Naive thymus-derived CD4-positive, alpha-beta T cell (primary cell): ENCODE data around the gene LY6G6F. TPM values are rescaled to one million over a fixed set of nuclear protein-coding genes. Genes with fewer than 3 reads are reported as not detected.

ENCODE experiments used
- ATAC-seq: fragments of 150-1000 bp; cut with Tn5 transposase; 2 replicates; pipeline ENCODE4 v1.10.0; 2021; ENCODE audit warnings: mild to moderate bottlenecking, moderate library complexity
- CTCF ChIA-PET: fragments of 350-600 bp; sonication (Branson Sonifier 250); formaldehyde crosslinking; loops from one replicate; lab custom pipeline; 2021; ENCODE audit warnings: antibody characterized with exemption; lab: Charles Lee
- POLR2A ChIA-PET: fragments of 350-600 bp; sonication (Branson Sonifier 250); formaldehyde crosslinking; loops from one replicate; lab custom pipeline; 2021; ENCODE audit warnings: antibody characterized with exemption, inconsistent platforms; lab: Charles Lee
- DNase-seq, 9 donors: peaks; one replicate each; pipeline versions ENCODE4 v3.0.0 to v3.0.0-alpha.2; 2020 to 2022; ENCODE audit warnings: mixed read lengths in 1 of 9
- H3K27ac ChIP-seq: one replicate; pipeline ENCODE4 v1.7.0; 2013; ENCODE audit warnings: mild to moderate bottlenecking, low read depth, low read length, moderate library complexity
- H3K27me3 ChIP-seq, 2 donors: one replicate each; pipeline ENCODE4 v1.7.0; 2013; ENCODE audit warnings: low read length in 2 of 2, mild to moderate bottlenecking in 2 of 2, moderate library complexity in 2 of 2; ENCODE audit not compliant: control insufficient read depth in 2 of 2, insufficient read depth in 2 of 2
- H3K36me3 ChIP-seq, 3 experiments: 1 replicate in 2 of 3; 2 replicates in 1 of 3; pipeline ENCODE4 v1.7.0; 2013; ENCODE audit warnings: low read length in 3 of 3, mild to moderate bottlenecking in 3 of 3, moderate library complexity in 1 of 3; ENCODE audit not compliant: insufficient read depth in 3 of 3, control insufficient read depth in 2 of 3
- H3K4me1 ChIP-seq, 2 donors: one replicate each; pipeline ENCODE4 v1.7.0; 2013; ENCODE audit warnings: low read length in 2 of 2, mild to moderate bottlenecking in 2 of 2, moderate library complexity in 1 of 2; ENCODE audit not compliant: control insufficient read depth in 2 of 2, insufficient read depth in 2 of 2
- H3K4me3 ChIP-seq: 2 replicates; pipeline ENCODE4 v1.7.0; 2013; ENCODE audit warnings: mild to moderate bottlenecking, low read length
- H3K9me3 ChIP-seq, 3 experiments: 1 replicate in 2 of 3; 2 replicates in 1 of 3; pipeline ENCODE4 v1.7.0; 2013; ENCODE audit warnings: low read length in 3 of 3; ENCODE audit not compliant: control insufficient read depth in 2 of 3
- H3K27ac Mint-ChIP-seq, 9 donors: one replicate each; pipeline ENCODE4 v1.8.0; 2020 to 2022; ENCODE audit warnings: mixed read lengths in 9 of 9, mild to moderate bottlenecking in 8 of 9, moderate library complexity in 5 of 9, inconsistent platforms in 2 of 9
- H3K27me3 Mint-ChIP-seq, 5 donors: one replicate each; pipeline ENCODE4 v1.8.0; 2021 to 2022; ENCODE audit warnings: mixed read lengths in 5 of 5, mild to moderate bottlenecking in 1 of 5
- H3K36me3 Mint-ChIP-seq, 5 donors: one replicate each; pipeline ENCODE4 v1.8.0; 2020 to 2022; ENCODE audit warnings: mixed read lengths in 5 of 5, mild to moderate bottlenecking in 3 of 5, inconsistent platforms in 1 of 5
- H3K4me1 Mint-ChIP-seq, 7 donors: one replicate each; pipeline ENCODE4 v1.8.0; 2020 to 2022; ENCODE audit warnings: mixed read lengths in 7 of 7, mild to moderate bottlenecking in 3 of 7, inconsistent platforms in 1 of 7
- H3K4me3 Mint-ChIP-seq, 10 donors: one replicate each; pipeline ENCODE4 v1.8.0; 2020 to 2022; ENCODE audit warnings: mild to moderate bottlenecking in 10 of 10, mixed read lengths in 10 of 10, moderate library complexity in 6 of 10, inconsistent platforms in 2 of 10
- H3K9me3 Mint-ChIP-seq, 11 donors: one replicate each; pipeline ENCODE4 v1.8.0; 2020 to 2022; ENCODE audit warnings: mixed read lengths in 11 of 11, mild to moderate bottlenecking in 4 of 11, inconsistent platforms in 1 of 11, moderate library complexity in 1 of 11
- intact Hi-C, 2 donors: fragments of 100-400 bp; cut with micrococcal nuclease; formaldehyde crosslinking; loops; one replicate each; pipeline ENCODE4 v1.15.1; 2023
- polyA plus RNA-seq, 2 donors: library from polyadenylated mRNA; unstranded; fragments of 300-500 nt; fragmentation: Illumina TruSeq; gene quantifications; one replicate each; pipeline ENCODE4 v1.2.3, GENCODE V29; 2021
- total RNA-seq, 6 experiments: library from RNA in 5 of 6; stranded (reverse) in 5 of 6; gene quantifications; 1 replicate in 5 of 6; 2 replicates in 1 of 6; pipeline ENCODE4 v1.2.3 and lab custom pipeline; 2021 to 2026

Gene LY6G6F
- total and polyA plus RNA-seq, 7 experiments from 2014 or later = 0.56 TPM; not detected in 6

DNA sequence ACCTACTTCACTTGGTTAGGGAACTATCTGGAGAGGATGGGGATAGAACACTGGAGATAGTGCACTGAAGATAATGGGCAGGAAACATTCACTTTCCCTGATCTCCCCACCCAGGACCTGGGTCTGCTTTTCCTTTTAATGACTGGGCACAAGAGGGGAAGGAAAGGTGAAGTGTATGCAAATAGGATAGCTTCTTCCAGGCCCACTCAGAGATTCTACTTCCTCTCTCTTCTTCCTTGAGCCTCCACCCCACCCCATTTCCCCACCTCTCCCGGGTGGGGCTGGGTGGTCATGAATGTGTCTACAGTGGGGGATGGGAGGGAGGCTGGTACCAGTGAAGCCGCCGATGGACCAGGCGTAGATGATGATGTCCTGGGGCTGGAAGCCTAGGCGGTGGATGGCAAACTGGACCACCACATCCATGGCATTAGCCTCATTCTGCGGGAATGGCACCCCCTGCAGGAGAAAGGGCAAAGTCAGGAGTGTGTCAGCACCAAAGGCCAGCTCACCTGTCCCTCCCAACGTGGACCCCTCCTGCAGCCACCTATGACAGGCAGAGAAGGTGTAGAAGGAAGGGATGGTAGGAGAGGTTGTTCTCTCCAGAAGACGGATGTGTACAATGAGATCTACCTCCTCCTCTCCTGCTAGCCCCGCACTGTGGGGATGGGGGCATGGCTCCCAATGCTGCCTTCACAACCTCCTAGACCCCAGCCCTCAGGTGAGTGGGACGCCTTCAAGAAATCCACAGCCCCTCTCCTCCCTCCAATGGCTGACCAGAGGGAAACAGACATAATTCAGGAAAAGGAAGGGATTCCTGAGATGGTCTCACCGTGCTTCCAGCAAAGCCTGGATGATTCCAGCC lies 17.2 kb upstream of the LY6G6F start:
- POLR2A ChIA-PET = interaction anchor here (0.9 to 1.3 kb wide), 2 partner anchors 9 to 173 kb away, joined by 3 to 4 read pairs; partner anchors contain the start of gene LY6G5C
- H3K36me3 Mint-ChIP-seq = peaks cover 0 to 31% (median 10%) of the 10 kb centered on the region in 5 donors

GRCh38 chr6:31690231-31691077 lies 16.2 kb upstream of the LY6G6F start:
- H3K4me3 ChIP-seq = no peak overlapping the region
- Mint-ChIP-seq H3K27me3 (no peaks in the 10 kb centered on the region), H3K4me3 (no peak overlapping the region), H3K4me1 (peaks cover 0 to 6% (median 0%) of the 10 kb centered on the region in 7 donors), H3K27ac (peak overlapping the region in 2 of 9 donors; percentile 32 to 59), H3K9me3 (no peaks in the 10 kb centered on the region), H3K36me3 (peaks cover 0 to 31% (median 10%) of the 10 kb centered on the region in 5 donors)
- H3K36me3 ChIP-seq = peaks cover 8 to 90% (median 23%) of the 10 kb centered on the region in 3 experiments
- POLR2A ChIA-PET = interaction anchor here (0.9 to 1.3 kb wide), 4 partner anchors 9 to 173 kb away, joined by 3 to 5 read pairs (median 4); partner anchors contain the start of genes ABHD16A and LY6G5C
- H3K27me3 ChIP-seq = no peaks in the 10 kb centered on the region
- H3K27ac ChIP-seq = no peak overlapping the region
- intact Hi-C loops = no loop called here
- no peaks in the 10 kb centered on the region for H3K9me3 ChIP-seq
- DNase-seq (no peak), ATAC-seq (no peak)
- H3K4me1 ChIP-seq = no peaks in the 10 kb centered on the region
- CTCF ChIA-PET = interaction anchor here (0.9 kb wide), 1 partner anchor 173 kb away, joined by 3 read pairs; no protein-coding TSS in a partner anchor

More for the DNA sequence above, 17.2 kb upstream of the LY6G6F start:
- CTCF ChIA-PET = no interaction called here
- Histone ChIP-seq H3K4me3 (no peak overlapping the region), H3K27me3 (no peaks in the 10 kb centered on the region), H3K9me3 (no peaks in the 10 kb centered on the region), H3K36me3 (peaks cover 0 to 81% (median 23%) of the 10 kb centered on the region in 3 experiments), H3K27ac (no peak overlapping the region), H3K4me1 (no peaks in the 10 kb centered on the region)
- Mint-ChIP-seq H3K4me3 (no peak overlapping the region), H3K27me3 (no peaks in the 10 kb centered on the region), H3K27ac (peak overlapping the region in 4 of 9 donors; percentile 14 to 55 (median 27)), H3K9me3 (no peaks in the 10 kb centered on the region), H3K4me1 (peaks cover 0 to 6% (median 0%) of the 10 kb centered on the region in 7 donors)
- intact Hi-C loops = no loop called here
- no peak for DNase-seq
- no peak for ATAC-seq

DNA sequence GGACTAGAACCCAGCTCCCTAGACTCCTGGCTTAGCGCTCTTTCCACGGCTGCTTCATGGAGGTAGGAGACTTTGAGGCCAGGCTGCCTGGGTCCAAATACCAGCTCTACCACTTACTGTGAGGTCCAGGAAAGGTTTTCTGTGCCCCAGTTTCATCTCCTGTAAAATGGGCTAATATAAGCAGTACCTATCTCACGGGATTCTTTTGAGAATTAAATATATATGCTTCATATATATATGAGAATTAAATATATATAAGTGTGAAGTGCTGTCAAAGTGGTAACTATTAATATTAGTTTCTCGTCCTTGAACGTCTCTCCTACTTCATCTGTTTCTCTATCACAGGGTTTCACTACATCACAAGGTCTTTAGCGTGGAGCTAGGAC lies 15.6 kb upstream of the LY6G6F start:
- H3K27me3 Mint-ChIP-seq = no peaks in the 10 kb centered on the region
- no peak overlapping the region for H3K4me3 Mint-ChIP-seq
- DNase-seq = no peak
- H3K4me1 Mint-ChIP-seq = peaks cover 0 to 6% (median 0%) of the 10 kb centered on the region in 7 donors
- no peaks in the 10 kb centered on the region for H3K9me3 ChIP-seq
- no peak overlapping the region for H3K4me3 ChIP-seq
- POLR2A ChIA-PET = interaction anchor here (0.9 to 1.0 kb wide), 2 partner anchors 9 to 12 kb away, joined by 3 to 5 read pairs; partner anchors contain the start of gene ABHD16A
- no peaks in the 10 kb centered on the region for H3K9me3 Mint-ChIP-seq
- H3K27ac ChIP-seq = no peak overlapping the region
- H3K36me3 Mint-ChIP-seq = peaks cover 0 to 30% (median 9%) of the 10 kb centered on the region in 5 donors
- no peaks in the 10 kb centered on the region for H3K4me1 ChIP-seq
- peaks cover 8 to 87% (median 23%) of the 10 kb centered on the region in 3 experiments for H3K36me3 ChIP-seq
- intact Hi-C loops = no loop called here
- ATAC-seq = no peak
- H3K27ac Mint-ChIP-seq = no peak overlapping the region
- H3K27me3 ChIP-seq = no peaks in the 10 kb centered on the region
- CTCF ChIA-PET = interaction anchor here (0.6 to 0.9 kb wide), 2 partner anchors 24 to 173 kb away, joined by 3 to 4 read pairs; partner anchors contain the start of gene LY6G6D

DNA sequence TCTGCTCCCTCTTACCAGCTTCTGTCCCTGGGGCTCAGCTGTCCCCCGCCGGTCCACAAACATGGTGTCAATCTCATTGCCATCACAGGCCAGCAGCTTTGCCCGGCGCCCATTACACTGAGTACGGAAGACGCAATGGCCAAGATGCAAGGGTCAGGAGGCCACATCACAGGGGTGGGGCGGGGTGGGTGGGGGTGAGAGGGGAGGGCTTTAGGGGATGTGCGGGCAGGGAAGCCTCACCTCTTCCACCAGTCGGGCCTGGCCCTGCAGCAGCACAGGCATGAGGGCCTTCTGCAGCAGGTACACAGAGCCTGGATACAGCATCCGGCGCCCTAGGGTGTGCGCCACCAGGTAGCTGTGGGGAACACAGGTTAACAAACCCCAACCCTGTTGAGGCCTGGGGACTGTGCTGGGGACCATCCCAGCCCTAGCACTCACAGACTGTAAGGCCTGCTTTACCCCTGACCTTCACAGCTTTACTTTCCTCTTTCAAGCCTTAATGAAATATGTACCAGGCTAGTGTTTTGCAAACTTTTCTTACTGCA lies 15.0 kb upstream of the LY6G6F start:
- Mint-ChIP-seq H3K4me1 (peaks cover 0 to 6% (median 0%) of the 10 kb centered on the region in 7 donors), H3K27me3 (no peaks in the 10 kb centered on the region), H3K36me3 (peaks cover 0 to 26% (median 5%) of the 10 kb centered on the region in 5 donors), H3K9me3 (no peaks in the 10 kb centered on the region), H3K4me3 (no peak overlapping the region), H3K27ac (peak overlapping the region in 1 of 9 donors; percentile 56)
- DNase-seq = no peak
- ChIA-PET CTCF (interaction anchor here (0.6 kb wide), 1 partner anchor 23 kb away, joined by 4 read pairs; the partner anchor contains the start of gene LY6G6D), POLR2A (interaction anchor here (1.0 to 1.4 kb wide), 2 partner anchors 11 to 38 kb away, joined by 3 read pairs; partner anchors contain the start of gene ABHD16A)
- Histone ChIP-seq H3K36me3 (peaks cover 8 to 87% (median 27%) of the 10 kb centered on the region in 3 experiments), H3K9me3 (no peaks in the 10 kb centered on the region), H3K27me3 (no peaks in the 10 kb centered on the region), H3K27ac (no peak overlapping the region), H3K4me3 (no peak overlapping the region), H3K4me1 (no peaks in the 10 kb centered on the region)
- intact Hi-C loops = no loop called here
- ATAC-seq = no peak

- intact Hi-C loops = no loop called here
- POLR2A ChIA-PET = interaction anchor here (1.0 to 1.4 kb wide), 2 partner anchors 10 to 39 kb away, joined by 3 read pairs; partner anchors contain the start of gene ABHD16A
- H3K9me3 Mint-ChIP-seq = no peaks in the 10 kb centered on the region
- H3K36me3 Mint-ChIP-seq = peaks cover 3 to 32% (median 6%) of the 10 kb centered on the region in 5 donors
- DNase-seq = no peak
- no peaks in the 10 kb centered on the region for H3K27me3 Mint-ChIP-seq
- Histone ChIP-seq H3K4me1 (no peaks in the 10 kb centered on the region), H3K9me3 (no peaks in the 10 kb centered on the region), H3K27me3 (no peaks in the 10 kb centered on the region), H3K4me3 (no peak overlapping the region), H3K27ac (no peak overlapping the region), H3K36me3 (peaks cover 11 to 87% (median 22%) of the 10 kb centered on the region in 3 experiments)
- peak overlapping the region in 1 of 9 donors; percentile 46 for H3K27ac Mint-ChIP-seq
- no peak overlapping the region for H3K4me3 Mint-ChIP-seq
- peaks cover 0 to 7% (median 5%) of the 10 kb centered on the region in 7 donors for H3K4me1 Mint-ChIP-seq
- CTCF ChIA-PET = no interaction called here
- no peak for ATAC-seq
Observed at GRCh38 chr6:31692353-31692752, 14.3 kb upstream of the LY6G6F start.
